Stomach smooth muscle (tissue), 2 donors: ENCODE data around the gene NFATC1.

Experiments used
- H3K27ac ChIP-seq: one replicate; pipeline ENCODE4 v1.7.0; 2013; ENCODE audit warnings: mild to moderate bottlenecking, low read length, inconsistent platforms
- H3K27me3 ChIP-seq, 2 donors: one replicate each; pipeline ENCODE4 v1.7.0; 2013; ENCODE audit warnings: low read length in 2 of 2; ENCODE audit not compliant: insufficient read depth in 2 of 2, control insufficient read depth in 1 of 2
- H3K36me3 ChIP-seq, 2 donors: one replicate each; pipeline ENCODE4 v1.7.0; 2013; ENCODE audit warnings: low read length in 2 of 2; ENCODE audit not compliant: control insufficient read depth in 2 of 2, insufficient read depth in 2 of 2
- H3K4me1 ChIP-seq: one replicate; pipeline ENCODE4 v1.7.0; 2013; ENCODE audit warnings: low read length; ENCODE audit not compliant: control insufficient read depth, insufficient read depth
- H3K4me3 ChIP-seq, 2 donors: one replicate each; pipeline ENCODE4 v1.7.0; 2013; ENCODE audit warnings: low read length in 2 of 2
- H3K9ac ChIP-seq, 2 donors: one replicate each; pipeline ENCODE4 v1.7.0; 2013; ENCODE audit warnings: low read length in 2 of 2, mild to moderate bottlenecking in 1 of 2
- H3K9me3 ChIP-seq, 2 donors: one replicate each; pipeline ENCODE4 v1.7.0; 2013; ENCODE audit warnings: low read length in 2 of 2; ENCODE audit not compliant: control insufficient read depth in 2 of 2
- donor health status: healthy.
- donor health status: Pancreatic carcinoma.

The NFATC1 gene

GRCh38 chr18:79418642-79419041 lies 22.9 kb downstream of the NFATC1 start:
- Histone ChIP-seq H3K9ac (no peak overlapping the region), H3K4me3 (no peak overlapping the region), H3K27me3 (no peaks in the 10 kb centered on the region), H3K27ac (no peak overlapping the region), H3K4me1 (peaks cover 15% of the 10 kb centered on the region), H3K9me3 (no peaks in the 10 kb centered on the region), H3K36me3 (peaks cover 9 to 13% of the 10 kb centered on the region in 2 donors)

GRCh38 chr18:79420033-79420745 lies 24.5 kb downstream of the NFATC1 start:
- peaks cover 9 to 10% of the 10 kb centered on the region in 2 donors for H3K36me3 ChIP-seq
- H3K9me3 ChIP-seq: no peaks in the 10 kb centered on the region
- no peaks in the 10 kb centered on the region for H3K27me3 ChIP-seq
- H3K27ac ChIP-seq: no peak overlapping the region
- peaks cover 16% of the 10 kb centered on the region for H3K4me1 ChIP-seq
- H3K9ac ChIP-seq: no peak overlapping the region
- no peak overlapping the region for H3K4me3 ChIP-seq

GRCh38 chr18:79421275-79421857 lies 25.6 kb downstream of the NFATC1 start:
- Histone ChIP-seq H3K36me3 (peaks cover 9 to 10% of the 10 kb centered on the region in 2 donors), H3K4me3 (no peak overlapping the region), H3K9ac (no peak overlapping the region)

GRCh38 chr18:79422022-79422782 lies 26.5 kb downstream of the NFATC1 start:
- H3K27ac ChIP-seq: no peak overlapping the region
- H3K9me3 ChIP-seq: no peaks in the 10 kb centered on the region
- H3K9ac ChIP-seq: no peak overlapping the region
- H3K4me3 ChIP-seq: no peak overlapping the region
- peaks cover 25% of the 10 kb centered on the region for H3K4me1 ChIP-seq
- no peaks in the 10 kb centered on the region for H3K27me3 ChIP-seq
- H3K36me3 ChIP-seq: peaks cover 9 to 10% of the 10 kb centered on the region in 2 donors

More at GRCh38 chr18:79421275-79421857, 25.6 kb downstream of the NFATC1 start:
- Histone ChIP-seq H3K4me1 (peaks cover 18% of the 10 kb centered on the region), H3K27me3 (no peaks in the 10 kb centered on the region), H3K27ac (no peak overlapping the region), H3K9me3 (no peaks in the 10 kb centered on the region)

GRCh38 chr18:79422783-79423165 lies 27.0 kb downstream of the NFATC1 start:
- Histone ChIP-seq H3K9ac (no peak overlapping the region), H3K27me3 (no peaks in the 10 kb centered on the region), H3K4me1 (peaks cover 25% of the 10 kb centered on the region), H3K4me3 (no peak overlapping the region), H3K27ac (no peak overlapping the region), H3K9me3 (no peaks in the 10 kb centered on the region), H3K36me3 (peaks cover 9 to 10% of the 10 kb centered on the region in 2 donors)

- Histone ChIP-seq H3K9me3 (no peaks in the 10 kb centered on the region), H3K9ac (no peak overlapping the region), H3K36me3 (peaks cover 9 to 10% of the 10 kb centered on the region in 2 donors), H3K27me3 (no peaks in the 10 kb centered on the region), H3K27ac (no peak overlapping the region), H3K4me3 (no peak overlapping the region), H3K4me1 (peaks cover 23% of the 10 kb centered on the region)
Measured at GRCh38 chr18:79423211-79424007, 27.7 kb downstream of the NFATC1 start.

GRCh38 chr18:79424008-79424565 lies 28.4 kb downstream of the NFATC1 start:
- no peak overlapping the region for H3K27ac ChIP-seq
- H3K4me3 ChIP-seq: no peak overlapping the region
- no peaks in the 10 kb centered on the region for H3K9me3 ChIP-seq
- no peaks in the 10 kb centered on the region for H3K27me3 ChIP-seq
- peaks cover 9 to 10% of the 10 kb centered on the region in 2 donors for H3K36me3 ChIP-seq
- no peak overlapping the region for H3K9ac ChIP-seq
- H3K4me1 ChIP-seq: peaks cover 20% of the 10 kb centered on the region

GRCh38 chr18:79424880-79425568 lies 29.3 kb downstream of the NFATC1 start:
- Histone ChIP-seq H3K27ac (no peak overlapping the region), H3K4me3 (no peak overlapping the region), H3K9me3 (no peaks in the 10 kb centered on the region), H3K4me1 (peaks cover 20% of the 10 kb centered on the region), H3K36me3 (peaks cover 9 to 10% of the 10 kb centered on the region in 2 donors), H3K27me3 (no peaks in the 10 kb centered on the region), H3K9ac (no peak overlapping the region)

- H3K27ac ChIP-seq: no peak overlapping the region
- H3K36me3 ChIP-seq: peaks cover 7 to 9% of the 10 kb centered on the region in 2 donors
- peaks cover 20% of the 10 kb centered on the region for H3K4me1 ChIP-seq
- no peak overlapping the region for H3K9ac ChIP-seq
- no peak overlapping the region for H3K4me3 ChIP-seq
- no peaks in the 10 kb centered on the region for H3K27me3 ChIP-seq
- no peaks in the 10 kb centered on the region for H3K9me3 ChIP-seq
Measured at GRCh38 chr18:79425569-79425886, 29.8 kb downstream of the NFATC1 start.
